ENCODE data around the gene DNAAF9. TPM values are rescaled to one million over a fixed set of nuclear protein-coding genes. Genes with fewer than 3 reads are reported as not detected.

The DNAAF9 gene
- total RNA-seq, 1 experiment from 2014 or later, result 2.3 TPM

DNA sequence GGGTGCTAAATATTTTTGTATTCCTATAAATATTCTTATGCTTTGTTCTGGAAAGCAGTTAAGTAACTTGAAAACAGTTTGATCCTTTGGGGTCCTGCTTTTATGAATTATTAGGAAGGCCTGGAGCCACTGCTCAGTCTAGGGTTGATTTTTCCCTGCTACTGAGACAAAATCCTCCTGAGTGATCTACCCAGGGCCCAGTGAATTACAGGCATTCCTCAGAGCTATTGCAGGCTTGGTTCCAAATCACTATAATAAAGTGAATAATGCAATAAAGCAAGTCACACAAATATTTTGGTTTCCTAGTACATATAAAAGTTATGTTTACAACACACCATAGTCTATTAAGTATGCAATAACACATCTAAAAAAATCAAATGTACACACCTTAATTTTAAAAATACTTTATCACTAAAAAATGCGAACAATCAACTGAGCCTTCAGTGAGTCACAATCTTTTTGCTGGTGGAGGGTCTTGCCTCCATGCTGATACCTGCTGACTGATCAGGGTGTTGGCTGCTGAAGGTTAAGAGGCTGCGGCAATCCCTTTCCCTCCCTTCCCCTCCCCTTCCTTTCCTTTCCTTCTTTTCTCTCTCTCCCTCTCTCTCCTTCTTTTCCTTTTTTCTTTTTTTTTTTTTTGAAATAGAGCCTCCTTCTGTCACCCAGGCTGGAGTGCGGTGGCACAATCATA, 43.0 kb downstream of the DNAAF9 start:
- Histone ChIP-seq H3K9ac (ENCODE audit: low read length) (no peak overlapping the region), H3K9me3 (ENCODE audit: low read length) (no peaks in the 10 kb centered on the region), H3K27ac (ENCODE audit: low read length) (no peak overlapping the region), H3K27me3 (ENCODE audit: low read length) (no peaks in the 10 kb centered on the region), H3K4me3 (ENCODE audit: low read length) (no peak overlapping the region), H3K4me1 (ENCODE audit: insufficient read depth, low read length) (no peaks in the 10 kb centered on the region), H3F3A (ENCODE audit: low read length, unreplicated experiment) (no peaks in the 10 kb centered on the region), H2AFZ (ENCODE audit: low read length) (no peak overlapping the region), H4K20me1 (ENCODE audit: low read length) (no peaks in the 10 kb centered on the region), H3K79me2 (ENCODE audit: low read length) (no peaks in the 10 kb centered on the region), H3K36me3 (ENCODE audit: low read depth, low read length) (no peaks in the 10 kb centered on the region), H3K9me2 (replicated peaks; ENCODE audit: low read length) (no peaks in the 10 kb centered on the region), H3K4me2 (ENCODE audit: low read length) (no peak overlapping the region)
- POLR2A ChIA-PET (ENCODE audit: unreplicated experiment), result no interaction called here
- no peak for TF ChIP-seq EZH2phosphoT487 (IDR thresholded peaks at IDR 0.05; ENCODE audit: borderline replicate concordance, low read length)
- no peak for DNase-seq
- peak; percentile 63 for ATAC-seq
- intact Hi-C loops (cut with micrococcal nuclease), result no loop called here
- no TSS peak for BruUV-seq (replicated peaks)
- CTCF ChIA-PET, result no interaction called here

DNA sequence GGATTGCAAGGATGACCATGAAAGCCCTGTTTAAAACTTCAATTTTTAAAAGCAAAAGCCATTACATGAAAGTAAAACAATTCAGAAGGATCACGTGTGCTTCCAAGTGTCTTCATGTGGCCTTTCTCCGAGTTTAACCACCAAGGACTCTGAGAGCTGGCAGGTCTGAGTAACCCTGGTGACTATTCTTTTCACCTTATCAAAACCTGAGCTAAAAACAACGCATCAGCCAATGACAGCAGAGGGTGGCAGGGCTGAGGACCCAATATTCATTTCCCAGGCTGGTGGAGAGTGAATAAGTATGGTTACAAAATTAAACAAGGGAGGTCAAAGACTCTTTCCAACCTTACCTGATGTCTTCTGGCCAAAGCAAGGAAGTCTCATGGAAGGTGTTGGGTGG, 46.7 kb downstream of the DNAAF9 start:
- Histone ChIP-seq H3K4me3 (ENCODE audit: low read length) (no peak overlapping the region), H3K9me3 (ENCODE audit: low read length) (no peaks in the 10 kb centered on the region), H3K36me3 (ENCODE audit: low read depth, low read length) (no peaks in the 10 kb centered on the region), H3K27me3 (ENCODE audit: low read length) (no peaks in the 10 kb centered on the region), H3K27ac (ENCODE audit: low read length) (no peak overlapping the region), H4K20me1 (ENCODE audit: low read length) (no peaks in the 10 kb centered on the region), H2AFZ (ENCODE audit: low read length) (no peak overlapping the region), H3K79me2 (ENCODE audit: low read length) (no peaks in the 10 kb centered on the region), H3F3A (ENCODE audit: low read length, unreplicated experiment) (no peaks in the 10 kb centered on the region), H3K9me2 (replicated peaks; ENCODE audit: low read length) (no peaks in the 10 kb centered on the region), H3K9ac (ENCODE audit: low read length) (no peak overlapping the region), H3K4me2 (ENCODE audit: low read length) (no peak overlapping the region), H3K4me1 (ENCODE audit: insufficient read depth, low read length) (no peaks in the 10 kb centered on the region)
- POLR2A ChIA-PET (ENCODE audit: unreplicated experiment), result no interaction called here
- TF ChIP-seq EZH2phosphoT487 (IDR thresholded peaks at IDR 0.05; ENCODE audit: borderline replicate concordance, low read length) (no peak), EZH2 (IDR thresholded peaks at IDR 0.05; ENCODE audit: low read length, unreplicated experiment) (no peak)
- TF ChIP-seq, protein P1, sequence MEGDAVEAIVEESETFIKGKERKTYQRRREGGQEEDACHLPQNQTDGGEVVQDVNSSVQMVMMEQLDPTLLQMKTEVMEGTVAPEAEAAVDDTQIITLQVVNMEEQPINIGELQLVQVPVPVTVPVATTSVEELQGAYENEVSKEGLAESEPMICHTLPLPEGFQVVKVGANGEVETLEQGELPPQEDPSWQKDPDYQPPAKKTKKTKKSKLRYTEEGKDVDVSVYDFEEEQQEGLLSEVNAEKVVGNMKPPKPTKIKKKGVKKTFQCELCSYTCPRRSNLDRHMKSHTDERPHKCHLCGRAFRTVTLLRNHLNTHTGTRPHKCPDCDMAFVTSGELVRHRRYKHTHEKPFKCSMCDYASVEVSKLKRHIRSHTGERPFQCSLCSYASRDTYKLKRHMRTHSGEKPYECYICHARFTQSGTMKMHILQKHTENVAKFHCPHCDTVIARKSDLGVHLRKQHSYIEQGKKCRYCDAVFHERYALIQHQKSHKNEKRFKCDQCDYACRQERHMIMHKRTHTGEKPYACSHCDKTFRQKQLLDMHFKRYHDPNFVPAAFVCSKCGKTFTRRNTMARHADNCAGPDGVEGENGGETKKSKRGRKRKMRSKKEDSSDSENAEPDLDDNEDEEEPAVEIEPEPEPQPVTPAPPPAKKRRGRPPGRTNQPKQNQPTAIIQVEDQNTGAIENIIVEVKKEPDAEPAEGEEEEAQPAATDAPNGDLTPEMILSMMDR (conservative IDR thresholded peaks at IDR 0.05; ENCODE audit: low read depth, low read length), result no peak
- DNase-seq (no peak), ATAC-seq (no peak)
- CTCF ChIA-PET, result no interaction called here
- no TSS peak for BruUV-seq (replicated peaks)
- intact Hi-C loops (cut with micrococcal nuclease), result no loop called here

DNA sequence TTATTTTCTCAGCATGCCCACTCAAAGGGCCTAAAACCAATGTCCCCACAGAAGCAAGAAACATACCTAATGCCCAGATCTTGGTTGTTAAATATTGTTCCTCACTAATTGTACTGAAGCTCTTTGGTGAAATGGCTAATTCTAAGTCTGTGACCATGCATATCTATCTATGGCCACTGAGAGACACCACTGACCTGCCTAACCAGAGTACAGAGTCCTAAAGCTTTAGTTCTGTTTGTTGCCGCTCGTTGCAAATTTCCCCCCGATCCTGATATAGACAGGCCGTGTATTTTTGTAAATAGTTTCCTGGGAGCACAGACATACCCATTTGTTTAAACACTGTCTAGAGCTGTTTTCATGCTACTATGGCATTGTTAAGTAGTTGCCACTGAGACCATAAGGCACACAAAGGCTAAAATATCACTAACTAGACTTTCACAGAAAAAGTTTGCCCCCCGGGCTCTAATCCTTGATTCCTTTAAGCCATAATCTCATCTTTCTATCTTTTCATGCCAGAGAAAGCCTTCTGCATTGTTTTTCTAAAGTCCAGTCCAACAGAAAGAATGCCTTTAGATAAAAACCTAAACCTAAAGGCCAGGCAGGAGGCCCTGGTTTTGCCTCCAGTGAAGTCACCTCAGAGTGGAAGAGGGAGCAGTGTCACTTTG, 48.7 kb downstream of the DNAAF9 start:
- POLR2A ChIA-PET (ENCODE audit: unreplicated experiment), result no interaction called here

More for the DNA sequence above, 48.7 kb downstream of the DNAAF9 start:
- Histone ChIP-seq H3K4me1 (ENCODE audit: insufficient read depth, low read length) (no peaks in the 10 kb centered on the region), H3K36me3 (ENCODE audit: low read depth, low read length) (no peaks in the 10 kb centered on the region), H3F3A (ENCODE audit: low read length, unreplicated experiment) (no peaks in the 10 kb centered on the region), H2AFZ (ENCODE audit: low read length) (no peak overlapping the region), H3K4me3 (ENCODE audit: low read length) (no peak overlapping the region), H3K9me2 (replicated peaks; ENCODE audit: low read length) (no peaks in the 10 kb centered on the region), H3K79me2 (ENCODE audit: low read length) (no peaks in the 10 kb centered on the region), H4K20me1 (ENCODE audit: low read length) (no peaks in the 10 kb centered on the region), H3K27me3 (ENCODE audit: low read length) (no peaks in the 10 kb centered on the region), H3K9me3 (ENCODE audit: low read length) (no peaks in the 10 kb centered on the region), H3K4me2 (ENCODE audit: low read length) (no peak overlapping the region), H3K27ac (ENCODE audit: low read length) (no peak overlapping the region), H3K9ac (ENCODE audit: low read length) (no peak overlapping the region)
- BruUV-seq (replicated peaks), result no TSS peak
- CTCF ChIA-PET, result interaction anchor here (0.6 kb wide), 1 partner anchor 39 kb away, joined by 9 read pairs; no protein-coding TSS in a partner anchor
- TF ChIP-seq, protein P1 (conservative IDR thresholded peaks at IDR 0.05; ENCODE audit: low read depth, low read length), result 0 out of 2 replicates have a peak, but pooled peaks have one; percentile 17
- no peak for TF ChIP-seq EZH2phosphoT487 (IDR thresholded peaks at IDR 0.05; ENCODE audit: borderline replicate concordance, low read length)
- intact Hi-C loops (cut with micrococcal nuclease), result no loop called here
- no peak for DNase-seq
- ATAC-seq, result no peak

Other genes starting within 250 kb of the DNAAF9 start
- 16.8 and 25.2 TPM in 2 replicates for gene FASTKD5, start 247.8 kb downstream of the DNAAF9 start, total RNA-seq (2014; rRNA removed)
- gene UBOX5, start 247.8 kb downstream of the DNAAF9 start, total RNA-seq (2014; rRNA removed), result 4.3 and 4.5 TPM in 2 replicates
- gene LZTS3, start 234.1 kb downstream of the DNAAF9 start, total RNA-seq (2014; rRNA removed), result 6.4 and 8.9 TPM in 2 replicates
- 97.7 and 122 TPM in 2 replicates for gene DDRGK1, start 203.0 kb downstream of the DNAAF9 start, total RNA-seq (2014; rRNA removed)
- 117 and 121 TPM in 2 replicates for gene ITPA, start 198.2 kb downstream of the DNAAF9 start, total RNA-seq (2014; rRNA removed)
- 23.7 and 26.8 TPM in 2 replicates for gene SLC4A11, start 168.5 kb downstream of the DNAAF9 start, total RNA-seq (2014; rRNA removed)
- gene ATRN, start 63.3 kb upstream of the DNAAF9 start, total RNA-seq (2014; rRNA removed), result 26.1 and 29.6 TPM in 2 replicates

Data from PC-3 (cell line).